BJ (cell line): ENCODE data around the gene BTBD7. TPM values are rescaled to one million over a fixed set of nuclear protein-coding genes. Genes with fewer than 3 reads are reported as not detected.

Experiments used
- CTCF ChIA-PET: fragments of 350-600 bp; formaldehyde crosslinking; extraction: SDS; loops from one replicate; lab custom pipeline; 2021; ENCODE audit warnings: antibody characterized with exemption, inconsistent platforms; lab: Yijun Ruan, JAX
- POLR2A ChIA-PET: fragments of 300-600 bp; sonication (Branson Sonifier 250); formaldehyde crosslinking; extraction: SDS; loops from one replicate; lab custom pipeline; 2021; ENCODE audit warnings: antibody characterized with exemption; lab: Charles Lee
- DNase-seq: peaks from one replicate; pipeline ENCODE4 v3.0.0-alpha.2; 2011; ENCODE audit warnings: low read depth
- H3K27me3 ChIP-seq: 2 replicates; pipeline ENCODE4 v1.6.0; 2011; ENCODE audit warnings: low read length; ENCODE audit not compliant: control insufficient read depth, insufficient read depth
- H3K36me3 ChIP-seq: 2 replicates; pipeline ENCODE4 v1.5.1; 2011; ENCODE audit warnings: low read length; ENCODE audit not compliant: control insufficient read depth, insufficient read depth
- H3K4me3 ChIP-seq: 2 replicates; pipeline ENCODE4 v1.5.1; 2011; ENCODE audit warnings: low read depth, mild to moderate bottlenecking, control low read depth, low read length
- CTCF ChIP-seq: IDR thresholded peaks from 2 replicates; pipeline ENCODE4 v1.5.1; 2011; ENCODE audit warnings: low read depth, mild to moderate bottlenecking, control low read depth, inconsistent platforms, low read length, moderate library complexity; ENCODE audit not compliant: insufficient read depth
- polyA plus RNA-seq: library from polyadenylated mRNA; depleted of rRNA; stranded (reverse); fragments of >200 nt; gene quantifications from 2 replicates; pipeline ENCODE4 v1.2.3, GENCODE V29; 2011

The BTBD7 gene
- polyA plus RNA-seq, 1 experiment = 17.7 TPM

DNA sequence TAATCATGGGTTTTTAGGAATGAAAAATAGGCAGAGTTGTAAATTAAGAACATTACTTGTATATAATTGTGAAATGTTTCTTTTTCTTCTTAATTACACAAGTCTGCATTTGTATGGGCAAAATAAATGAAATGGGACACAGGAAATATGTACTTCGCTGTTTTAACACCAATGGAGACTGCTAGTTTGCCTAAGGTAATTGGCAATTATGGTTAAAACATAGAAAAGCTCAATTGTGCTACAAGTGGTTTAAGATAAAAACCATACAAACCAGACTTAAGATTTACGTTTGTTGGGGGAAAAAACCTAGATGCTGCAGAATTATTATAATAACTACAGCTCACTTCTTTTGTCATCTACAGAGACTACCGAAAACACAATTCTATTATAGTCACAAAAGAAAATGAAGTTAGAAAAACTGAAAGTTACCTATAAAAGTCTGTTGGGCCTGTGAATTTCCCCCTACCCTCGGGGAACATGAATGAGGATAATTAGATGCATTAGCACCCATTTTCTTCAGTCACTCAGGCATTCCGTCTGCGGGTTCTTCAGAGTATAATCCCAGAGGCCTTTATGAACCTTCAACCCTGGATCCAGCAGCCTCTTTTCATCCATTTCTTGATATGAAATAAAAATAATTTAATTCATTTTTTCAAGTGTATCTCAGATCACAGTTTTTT is 37.2 kb downstream of the BTBD7 start:
- no peak for TF ChIP-seq CTCF
- no peaks in the 10 kb centered on the region for H3K36me3 ChIP-seq
- CTCF ChIA-PET = no interaction called here
- no peaks in the 10 kb centered on the region for H3K27me3 ChIP-seq
- no peak overlapping the region for H3K4me3 ChIP-seq
- no peak for DNase-seq
- POLR2A ChIA-PET = no interaction called here

DNA sequence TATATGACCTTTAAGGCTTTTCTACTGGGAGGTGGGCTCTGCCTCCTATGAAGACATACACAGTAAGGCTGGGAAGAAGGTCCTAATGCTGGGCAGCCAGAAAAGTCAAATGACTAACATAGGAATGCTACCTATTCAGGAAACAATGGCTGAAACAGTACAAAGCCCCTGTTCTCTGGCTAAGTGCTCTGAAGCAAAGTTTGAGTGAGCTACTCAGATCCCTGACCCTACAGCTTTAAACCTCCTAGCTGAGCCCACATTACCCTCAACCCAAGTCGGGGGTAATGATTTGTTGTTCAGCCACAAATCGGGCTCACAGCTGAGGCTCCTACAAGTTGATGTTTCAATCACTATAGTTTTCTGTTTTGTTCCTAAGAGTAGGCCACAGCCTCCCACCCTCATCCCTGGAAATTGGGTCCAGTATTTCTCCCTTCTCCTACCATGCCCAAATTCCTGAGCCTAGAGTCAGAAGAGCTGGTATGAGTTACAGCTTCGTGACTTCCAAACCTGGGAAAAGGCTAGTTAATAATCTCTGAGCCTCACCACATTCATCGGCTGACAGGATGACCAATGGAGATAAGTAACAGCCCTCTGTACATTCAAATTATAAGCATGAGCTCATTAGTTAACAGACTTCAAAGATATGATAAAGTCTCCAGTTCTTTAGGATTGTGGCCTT is 46.5 kb downstream of the BTBD7 start:
- no peak for TF ChIP-seq CTCF
- POLR2A ChIA-PET = no interaction called here
- CTCF ChIA-PET = interaction anchor here (1.1 kb wide), 1 partner anchor 13 kb away, joined by 3 read pairs; no protein-coding TSS in a partner anchor
- Histone ChIP-seq H3K36me3 (no peaks in the 10 kb centered on the region), H3K27me3 (no peaks in the 10 kb centered on the region), H3K4me3 (no peak overlapping the region)
- no peak for DNase-seq

DNA sequence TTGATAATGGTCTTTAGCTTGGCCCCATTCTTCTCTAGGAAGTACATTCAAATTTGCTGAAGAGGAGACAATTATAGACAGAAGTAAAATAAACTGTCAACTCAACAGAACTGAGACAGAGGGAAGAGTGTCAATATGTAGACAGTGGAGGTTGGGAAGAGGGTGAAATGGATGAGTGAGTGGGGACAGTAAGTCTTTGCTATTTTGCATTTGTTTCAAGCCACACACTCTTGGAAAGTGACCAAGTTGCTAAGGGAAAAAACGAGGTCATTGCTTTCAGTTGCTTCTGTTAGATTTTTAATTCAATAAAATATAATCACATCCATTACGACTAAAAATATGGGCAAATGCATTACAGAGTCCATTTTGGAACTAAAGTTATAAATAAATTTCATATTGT is 47.8 kb downstream of the BTBD7 start:
- Histone ChIP-seq H3K4me3 (no peak overlapping the region), H3K36me3 (no peaks in the 10 kb centered on the region), H3K27me3 (no peaks in the 10 kb centered on the region)
- ChIA-PET POLR2A (no interaction called here), CTCF (no interaction called here)
- no peak for DNase-seq
- TF ChIP-seq CTCF = no peak

- ChIA-PET CTCF (no interaction called here), POLR2A (no interaction called here)
- no peak for TF ChIP-seq CTCF
- Histone ChIP-seq H3K27me3 (no peaks in the 10 kb centered on the region), H3K36me3 (no peaks in the 10 kb centered on the region; the same call in 1 of the 2 replicates), H3K4me3 (no peak overlapping the region)
- DNase-seq = no peak
Observed at GRCh38 chr14:93281937-93282336, 50.9 kb downstream of the BTBD7 start.

DNA sequence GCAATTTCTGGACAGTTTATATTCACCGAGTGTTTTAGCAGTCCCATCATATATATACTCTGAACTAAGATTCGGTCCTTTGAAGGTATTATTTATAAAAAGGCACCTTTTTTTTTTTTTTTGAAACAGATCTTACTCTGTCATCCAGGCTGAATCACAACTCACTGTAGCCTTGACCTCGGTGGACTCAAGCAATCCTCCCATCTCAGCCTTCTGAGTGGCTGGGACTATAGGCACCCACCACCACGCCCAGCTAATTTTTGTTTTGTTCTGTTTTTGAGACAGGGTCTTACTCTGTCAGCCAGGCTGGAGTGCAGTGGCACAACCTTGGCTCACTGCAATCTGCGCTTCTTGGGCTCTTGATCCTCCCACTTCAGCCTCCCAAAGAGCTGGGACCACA is 52.1 kb downstream of the BTBD7 start:
- TF ChIP-seq CTCF = no peak
- Histone ChIP-seq H3K4me3 (no peak overlapping the region), H3K27me3 (no peaks in the 10 kb centered on the region), H3K36me3 (no peaks in the 10 kb centered on the region; the same call in 1 of the 2 replicates)
- CTCF ChIA-PET = no interaction called here
- POLR2A ChIA-PET = no interaction called here
- no peak for DNase-seq
